Stimulated activated CD4-positive, alpha-beta T cell treated with anti-CD3 and anti-CD28 coated beads, Interleukin-1b, Interleukin-23, amount 100 ng/mL, for 48 hours (primary cell): ENCODE data around the gene CEACAM19.
A peak's percentile ranks its signal among the peaks of the same experiment; 100 is the strongest.
"Not testable (repeated sequence)": the region's sequence is repeated elsewhere in the genome, so short reads cannot be mapped to it uniquely, and the experiment has no call there.

Experiments
- DNase-seq: peaks from one replicate; pipeline ENCODE4 v3.0.0-alpha.2; 2020

Gene CEACAM19, protein sequence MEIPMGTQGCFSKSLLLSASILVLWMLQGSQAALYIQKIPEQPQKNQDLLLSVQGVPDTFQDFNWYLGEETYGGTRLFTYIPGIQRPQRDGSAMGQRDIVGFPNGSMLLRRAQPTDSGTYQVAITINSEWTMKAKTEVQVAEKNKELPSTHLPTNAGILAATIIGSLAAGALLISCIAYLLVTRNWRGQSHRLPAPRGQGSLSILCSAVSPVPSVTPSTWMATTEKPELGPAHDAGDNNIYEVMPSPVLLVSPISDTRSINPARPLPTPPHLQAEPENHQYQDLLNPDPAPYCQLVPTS

DNA sequence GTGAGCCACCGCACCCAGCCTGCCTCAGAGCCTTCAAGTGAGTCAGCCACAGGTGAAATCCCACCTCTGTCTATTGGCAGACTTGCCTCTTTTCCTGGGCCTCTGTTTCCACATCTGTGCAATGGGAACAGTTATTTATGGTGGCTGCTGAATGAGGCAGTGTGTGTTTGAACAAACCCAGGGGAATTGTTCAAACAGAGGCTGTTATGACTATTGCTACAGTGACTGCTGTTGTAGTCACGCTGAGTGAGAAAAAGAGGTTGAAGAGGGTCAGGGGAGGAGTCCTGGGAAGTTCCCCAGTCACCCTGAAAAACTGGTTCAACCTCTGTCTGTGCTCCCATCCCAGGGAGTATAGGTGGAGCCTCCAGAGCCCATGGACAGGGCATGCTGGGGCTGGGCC is at the start of gene CEACAM19:
TSS of gene CEACAM19 (plus strand) at position 83 of the 400 bp plus-strand sequence. CDS start 450 bp downstream, outside the sequence.
- DNase-seq, result no peak

DNA sequence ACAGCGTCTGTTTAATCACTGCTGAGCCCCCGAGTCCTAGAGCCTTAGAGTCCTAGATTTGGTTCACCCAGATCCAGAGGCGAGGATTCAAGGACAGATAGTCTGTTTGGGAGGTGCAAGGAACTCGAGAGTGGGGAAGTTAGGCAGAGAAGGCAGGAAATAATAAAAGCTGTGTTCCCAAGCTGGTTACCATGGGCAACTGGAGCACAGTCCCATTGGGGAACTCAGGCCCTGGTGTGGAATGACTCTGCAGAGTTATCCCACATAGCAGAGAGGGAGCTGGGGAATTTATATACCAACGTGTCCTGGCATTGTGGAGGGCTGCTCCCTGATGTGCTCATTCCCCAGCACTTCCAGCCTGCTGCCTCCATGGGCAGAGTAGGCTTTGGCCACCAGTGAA is 48.2 kb upstream of the CEACAM19 start:
- no peak for DNase-seq

DNA sequence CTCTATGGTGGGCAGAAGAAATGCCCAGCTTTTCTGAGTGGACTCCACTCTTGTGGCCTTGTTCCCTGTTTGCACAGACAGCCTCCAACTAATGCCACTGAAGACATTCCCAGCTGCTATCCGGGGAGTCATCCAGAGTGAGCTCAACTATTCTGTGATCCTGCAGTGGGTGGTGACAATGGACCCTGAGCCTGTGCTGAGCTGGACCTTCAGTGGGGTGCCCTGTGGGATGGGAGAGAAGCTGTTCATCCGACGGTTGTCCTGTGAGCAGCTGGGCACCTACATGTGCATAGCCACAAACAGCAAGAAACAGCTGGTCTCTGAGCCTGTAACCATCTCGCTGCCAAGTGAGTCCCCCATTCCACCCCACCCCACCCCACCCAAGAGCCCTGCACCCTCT is 47.7 kb upstream of the CEACAM19 start:
- DNase-seq, result no peak

DNA sequence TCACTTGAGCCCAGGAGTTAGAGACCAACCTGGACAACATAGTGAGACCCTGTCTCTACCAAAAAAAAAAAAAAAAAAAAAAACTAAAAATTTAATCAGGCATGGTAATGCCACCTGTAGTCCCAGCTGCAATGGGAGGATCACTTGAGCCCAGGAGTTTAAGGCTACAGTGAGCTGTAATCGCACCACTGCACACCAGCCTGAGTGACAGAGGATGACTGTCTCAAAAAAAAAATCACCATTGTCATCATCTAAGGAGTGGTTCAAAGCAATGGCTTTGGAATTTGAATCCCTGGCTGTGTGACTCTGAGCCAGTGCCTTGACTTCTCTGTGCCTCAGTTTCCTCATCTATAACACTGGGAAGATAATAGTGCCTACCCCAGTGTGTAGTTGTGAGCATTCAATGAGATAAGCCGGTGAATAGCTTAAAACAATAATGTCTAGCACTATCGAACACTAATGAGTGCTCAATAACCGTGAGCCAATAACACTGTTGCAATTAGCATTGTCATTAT is 46.4 kb upstream of the CEACAM19 start:
- DNase-seq, result no peak

DNA sequence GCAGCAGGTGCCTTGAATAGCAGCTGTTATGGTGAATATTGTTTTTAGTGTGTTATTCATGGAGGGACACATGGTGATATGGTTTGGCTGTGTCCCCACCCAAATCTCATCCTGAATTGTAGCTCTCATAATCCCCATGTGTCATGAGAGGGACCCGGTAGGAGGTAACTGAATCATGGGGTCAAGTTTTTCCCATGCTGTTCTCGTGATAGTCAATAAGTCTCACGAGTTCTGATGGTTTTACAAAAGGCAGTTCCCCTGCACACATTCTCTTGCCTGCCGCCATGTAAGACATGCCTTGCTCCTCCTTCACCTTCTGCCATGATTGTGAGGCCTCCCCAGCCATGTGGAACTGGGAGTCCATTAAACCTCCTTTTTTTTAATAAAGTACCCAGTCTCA is 45.6 kb upstream of the CEACAM19 start:
- DNase-seq, result not testable (repeated sequence)

DNA sequence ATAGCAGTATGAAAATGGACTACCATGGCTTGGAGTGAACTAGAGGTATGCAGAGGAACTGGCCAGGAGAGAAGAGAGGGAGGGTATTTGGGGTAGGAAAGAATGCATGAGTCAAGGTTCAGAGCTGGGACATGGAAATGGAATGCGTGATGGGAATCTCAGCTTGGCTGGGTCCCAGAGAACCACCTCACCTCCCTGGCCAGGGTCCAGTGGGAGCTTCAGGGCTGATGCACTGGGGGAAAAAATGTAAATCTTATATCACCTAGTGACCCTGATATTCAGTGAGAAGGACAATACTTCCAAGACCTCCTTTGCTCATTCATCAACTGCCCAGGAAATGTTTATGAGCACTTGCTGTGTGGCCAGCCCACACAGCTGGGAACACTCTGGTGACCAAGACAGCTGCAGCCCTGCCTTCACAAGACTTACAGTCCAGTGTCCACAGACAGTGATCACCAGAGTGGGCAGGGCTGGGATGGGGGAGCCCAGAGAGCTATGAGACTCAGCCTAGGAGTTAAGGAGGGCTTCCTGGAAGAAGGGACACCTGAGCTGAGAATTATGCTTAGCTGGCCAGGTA is 45.1 kb upstream of the CEACAM19 start:
- no peak for DNase-seq

DNA sequence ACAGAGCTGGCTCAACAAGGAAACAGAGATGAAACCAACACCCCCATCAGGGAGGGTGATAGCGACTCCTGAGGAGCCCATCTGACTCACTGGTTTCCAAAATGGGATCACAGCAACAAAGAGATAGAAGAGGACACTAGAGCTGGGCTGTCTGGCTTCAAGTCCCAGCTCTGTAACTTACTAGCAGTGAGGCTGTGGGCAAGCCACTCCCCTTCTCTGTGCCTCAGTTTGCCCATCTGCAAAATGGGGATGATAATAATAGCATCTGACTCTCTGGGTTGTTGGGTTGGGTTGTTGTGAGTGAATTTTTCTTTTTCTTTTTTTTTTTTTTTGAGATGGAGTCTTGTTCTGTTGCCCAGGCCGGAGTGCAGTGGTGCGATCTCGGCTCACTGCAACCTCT is 43.7 kb upstream of the CEACAM19 start:
- DNase-seq, result no peak

DNA sequence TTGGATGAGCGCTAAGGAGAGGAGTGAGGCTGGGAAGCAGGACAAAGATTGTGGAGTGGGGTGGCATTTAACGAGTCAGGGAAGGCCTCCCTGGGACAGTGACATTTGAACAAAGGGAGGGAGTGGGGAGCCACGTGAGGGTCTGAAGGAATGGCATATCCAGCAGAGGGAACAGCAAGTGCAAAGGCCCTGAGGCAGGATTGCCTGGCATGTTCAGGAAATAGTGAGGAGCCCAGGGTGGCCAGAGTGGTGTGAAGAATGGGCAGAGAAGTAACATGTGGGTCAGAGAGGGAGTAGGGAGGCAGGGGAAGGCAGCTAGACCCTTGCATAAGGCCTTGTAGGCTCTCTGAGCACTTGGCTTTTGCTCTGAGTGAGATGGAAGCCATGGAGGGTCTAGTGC is 42.5 kb upstream of the CEACAM19 start:
- no peak for DNase-seq

DNA sequence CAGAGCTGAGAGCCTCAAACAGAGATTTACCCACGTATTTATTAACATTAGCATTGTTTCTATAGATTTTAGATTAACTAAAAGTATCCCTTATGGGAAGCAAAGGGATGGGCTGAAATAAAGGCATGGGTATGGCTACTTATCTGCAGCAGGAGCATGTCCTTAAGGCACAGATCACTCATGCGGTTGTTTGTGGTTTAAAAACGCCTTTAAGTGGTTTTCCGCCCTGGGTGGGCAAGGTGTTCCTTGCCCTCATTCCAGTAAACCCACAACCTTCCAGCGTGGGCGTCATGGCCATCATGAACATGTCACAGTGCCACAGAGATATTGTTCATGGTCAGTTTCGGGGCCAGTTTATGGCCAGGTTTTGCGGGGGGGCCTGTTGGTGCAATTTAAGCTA is 39.7 kb upstream of the CEACAM19 start:
- DNase-seq, result not testable (repeated sequence)

DNA sequence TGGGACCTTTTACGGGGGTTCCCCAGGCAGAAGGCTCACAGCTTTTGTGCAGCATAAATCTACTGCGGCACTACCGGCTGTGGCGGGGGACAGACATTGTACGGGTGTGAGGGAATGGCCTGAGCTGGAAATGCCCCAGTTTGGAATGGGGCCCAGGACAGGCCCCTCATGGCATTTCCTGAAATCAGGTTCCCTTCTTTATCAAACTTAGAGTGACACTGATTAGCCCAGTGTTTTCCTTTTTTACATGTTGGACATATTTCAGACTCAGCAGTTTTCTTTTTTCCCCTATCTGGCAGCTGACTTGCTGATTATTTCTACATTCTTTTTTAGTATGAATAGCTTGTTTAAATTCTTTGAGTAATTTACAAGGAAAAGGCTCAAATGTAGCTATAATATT is 37.2 kb upstream of the CEACAM19 start:
- DNase-seq, result not testable (repeated sequence)

DNA sequence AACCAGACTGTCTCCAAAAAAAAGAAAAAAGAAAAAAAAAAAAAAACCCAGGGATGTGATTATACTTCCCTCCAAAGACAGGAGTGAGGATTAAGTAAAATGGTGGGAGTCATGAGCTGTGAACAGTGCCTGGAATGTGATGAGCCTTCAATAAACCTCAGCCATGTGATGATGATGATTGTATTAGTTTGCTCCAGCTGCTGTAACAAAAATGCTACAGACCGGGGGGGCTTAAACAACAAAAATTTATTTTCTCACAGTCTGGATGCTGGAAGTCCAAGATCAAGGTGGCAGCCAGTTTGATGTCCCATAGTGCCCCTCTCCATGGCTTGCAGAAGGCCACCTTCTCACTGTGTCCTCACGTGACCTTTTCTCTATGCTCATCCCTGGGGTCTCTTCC is 36.5 kb upstream of the CEACAM19 start:
- DNase-seq, result no peak

DNA sequence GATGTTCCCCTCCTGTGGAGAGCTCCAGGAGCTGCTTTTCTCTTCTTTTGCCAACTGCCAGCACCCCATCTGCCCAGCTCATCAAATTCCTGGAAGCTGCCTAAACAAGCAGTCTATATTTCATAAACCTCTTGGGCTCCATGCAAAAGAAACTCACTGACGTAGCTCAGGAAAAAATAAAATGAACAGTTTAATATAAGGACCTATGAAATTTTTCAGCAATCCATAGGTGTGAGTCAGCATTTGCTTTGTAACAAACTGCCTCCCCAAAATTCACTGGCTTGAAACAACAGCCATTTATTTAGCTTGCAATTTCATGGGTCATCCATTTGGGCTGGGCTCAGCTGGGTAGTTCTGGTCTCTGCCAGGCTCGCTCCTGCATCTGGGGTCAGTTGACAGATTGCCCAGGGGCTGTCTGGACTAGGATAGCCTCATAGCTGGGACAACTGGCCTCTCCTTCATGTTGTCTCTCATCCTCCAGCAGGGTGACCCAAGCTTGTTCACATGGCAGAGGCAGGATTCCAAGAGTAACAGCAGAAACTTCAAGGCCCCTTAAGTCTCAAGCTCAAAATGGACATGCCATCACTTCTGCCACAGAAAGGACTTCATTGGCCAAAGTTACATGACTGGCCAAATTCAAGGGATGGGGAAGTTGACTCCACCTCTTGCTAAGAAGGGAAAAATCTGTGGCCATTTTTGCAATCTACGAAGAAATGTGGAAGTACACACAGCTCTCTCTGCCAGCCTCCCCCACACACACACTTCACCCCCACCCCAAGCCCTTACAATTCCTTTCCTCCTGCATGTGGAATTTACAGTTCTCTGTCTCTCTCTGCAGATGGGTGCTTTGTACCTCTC is 35.5 kb upstream of the CEACAM19 start:
- DNase-seq, result no peak

DNA sequence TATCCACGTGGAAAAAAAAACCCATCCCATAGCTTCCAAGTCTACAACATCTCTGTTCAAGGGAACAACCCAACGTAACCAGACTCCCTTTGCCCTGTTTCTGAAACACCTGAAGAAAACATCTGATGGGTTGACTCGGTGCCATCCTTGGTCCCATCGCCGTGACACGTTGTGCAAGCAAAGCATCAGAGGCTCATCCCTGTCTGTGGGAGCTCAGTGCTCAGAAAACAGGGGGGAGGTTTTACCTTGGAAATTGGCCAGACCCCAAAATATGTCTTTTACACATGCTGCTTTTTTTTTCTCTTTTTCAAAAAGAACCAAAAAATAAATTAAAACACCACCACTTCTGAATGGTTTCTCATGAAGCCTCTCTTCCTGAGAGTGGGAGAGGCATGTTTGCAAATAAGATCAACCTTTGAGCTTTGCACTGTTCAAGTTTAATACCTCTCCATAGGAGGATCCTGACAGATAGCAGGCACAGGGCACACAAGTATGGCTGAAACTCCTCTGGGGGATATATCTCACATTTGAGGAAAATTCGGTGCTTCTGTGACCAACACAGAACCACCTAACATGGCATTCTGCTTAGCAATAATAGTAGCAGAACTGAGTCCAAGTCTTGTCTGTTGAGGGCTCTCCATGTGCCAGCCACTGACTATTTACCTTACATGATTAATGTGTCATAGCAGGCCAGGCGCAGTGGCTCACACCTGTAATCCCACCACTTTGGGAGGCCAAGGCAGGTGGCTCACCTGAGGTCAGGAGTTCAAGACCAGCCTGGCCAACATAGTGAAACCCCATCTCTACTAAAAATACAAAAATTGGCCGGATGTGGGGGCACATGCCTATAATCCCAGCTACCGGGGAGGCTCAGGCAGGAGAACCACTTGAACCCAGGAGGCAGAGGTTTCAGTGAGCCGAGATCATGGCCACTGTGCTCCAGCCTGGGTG is 34.6 kb upstream of the CEACAM19 start:
- DNase-seq, result no peak

DNA sequence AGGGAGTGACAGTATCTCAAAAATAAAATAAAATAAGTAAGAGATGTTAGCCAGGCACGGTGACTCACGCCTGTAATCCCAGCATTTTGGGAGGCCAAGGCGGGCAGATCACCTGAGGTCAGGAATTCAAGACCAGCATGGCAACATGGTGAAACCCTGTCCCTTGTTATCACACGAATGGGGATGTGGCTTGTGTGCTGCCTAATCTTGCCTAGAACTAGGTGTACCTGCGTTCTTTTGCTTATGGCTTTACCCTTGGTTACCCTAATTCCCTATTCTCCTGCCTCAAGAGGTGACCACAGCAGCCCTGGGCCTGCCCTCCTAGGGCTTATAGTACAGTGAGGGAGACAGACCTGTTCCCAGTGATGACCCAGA is 33.9 kb upstream of the CEACAM19 start:
- no peak for DNase-seq

DNA sequence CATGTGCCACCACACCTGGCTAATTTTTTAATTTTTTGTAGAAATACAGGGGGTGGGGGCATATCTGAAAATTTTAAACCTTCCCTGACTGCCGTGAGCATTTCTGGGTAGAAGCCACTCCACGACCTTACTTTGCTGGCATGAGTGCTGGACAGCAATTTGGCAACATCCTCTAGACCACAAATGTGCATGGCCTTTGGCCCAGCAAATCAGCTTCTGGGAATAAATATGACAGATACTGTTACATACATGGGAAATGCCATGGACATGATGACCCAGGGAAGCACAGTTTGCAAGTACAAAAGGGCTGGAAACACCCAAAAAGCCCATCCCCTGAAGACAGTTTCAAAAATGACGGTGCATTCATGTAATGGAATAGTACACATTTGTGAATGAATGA is 30.8 kb upstream of the CEACAM19 start:
- no peak for DNase-seq

DNA sequence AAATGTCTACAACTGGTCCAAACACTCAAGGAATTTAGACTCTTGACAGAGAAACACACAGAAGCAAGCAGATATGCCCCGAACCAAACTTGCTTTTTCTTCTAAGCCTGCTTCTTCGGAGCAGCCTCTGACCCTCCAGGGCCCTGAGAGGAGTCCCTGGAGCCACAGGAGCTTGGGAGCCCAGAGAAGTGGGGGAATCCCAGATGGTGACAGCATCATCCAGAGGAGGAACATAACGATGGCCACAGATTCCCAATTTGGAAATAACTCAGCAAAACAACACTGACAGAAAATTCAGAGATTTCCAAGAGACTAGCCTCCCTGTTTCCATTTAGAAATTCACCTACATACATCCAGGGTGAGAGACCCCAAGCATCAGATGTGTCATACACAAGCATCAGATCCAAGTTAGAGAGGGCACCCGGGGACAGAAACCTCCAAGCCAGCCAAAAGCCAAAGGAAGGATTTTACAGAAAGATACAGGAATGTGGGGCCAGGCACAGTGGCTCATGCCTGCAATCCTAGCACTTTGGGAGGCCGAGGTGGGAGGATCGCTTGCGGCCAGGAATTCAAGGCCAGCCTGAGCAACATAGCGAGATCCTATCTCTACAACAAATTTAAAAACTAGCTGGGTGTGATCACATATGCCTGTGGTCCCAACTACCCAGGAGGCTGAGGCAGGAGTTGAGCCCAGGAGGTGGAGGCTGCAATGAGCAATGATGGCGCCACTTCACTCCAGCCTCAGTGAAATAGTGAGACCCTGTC is 29.6 kb upstream of the CEACAM19 start:
- no peak for DNase-seq

DNA sequence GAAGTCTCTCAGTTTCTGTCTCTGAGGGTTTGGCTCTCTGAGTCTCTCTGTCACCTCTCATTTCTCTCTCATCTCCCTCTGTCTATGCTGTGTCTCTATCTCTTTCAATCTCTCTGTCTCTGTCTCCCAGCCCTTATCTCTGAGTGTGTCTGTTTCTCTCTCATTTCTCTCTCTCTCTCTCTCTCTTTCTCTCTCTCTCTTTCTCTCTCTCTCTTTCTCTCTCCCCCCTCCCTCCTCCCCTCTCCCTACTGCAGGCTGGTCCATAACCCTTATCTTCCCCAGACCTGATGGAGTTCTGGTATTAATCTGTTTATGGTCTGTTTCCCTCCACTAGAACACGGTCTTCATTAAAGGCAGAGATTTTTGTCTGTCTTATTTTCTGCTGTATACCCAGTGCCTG is 28.9 kb upstream of the CEACAM19 start:
- no peak for DNase-seq

DNA sequence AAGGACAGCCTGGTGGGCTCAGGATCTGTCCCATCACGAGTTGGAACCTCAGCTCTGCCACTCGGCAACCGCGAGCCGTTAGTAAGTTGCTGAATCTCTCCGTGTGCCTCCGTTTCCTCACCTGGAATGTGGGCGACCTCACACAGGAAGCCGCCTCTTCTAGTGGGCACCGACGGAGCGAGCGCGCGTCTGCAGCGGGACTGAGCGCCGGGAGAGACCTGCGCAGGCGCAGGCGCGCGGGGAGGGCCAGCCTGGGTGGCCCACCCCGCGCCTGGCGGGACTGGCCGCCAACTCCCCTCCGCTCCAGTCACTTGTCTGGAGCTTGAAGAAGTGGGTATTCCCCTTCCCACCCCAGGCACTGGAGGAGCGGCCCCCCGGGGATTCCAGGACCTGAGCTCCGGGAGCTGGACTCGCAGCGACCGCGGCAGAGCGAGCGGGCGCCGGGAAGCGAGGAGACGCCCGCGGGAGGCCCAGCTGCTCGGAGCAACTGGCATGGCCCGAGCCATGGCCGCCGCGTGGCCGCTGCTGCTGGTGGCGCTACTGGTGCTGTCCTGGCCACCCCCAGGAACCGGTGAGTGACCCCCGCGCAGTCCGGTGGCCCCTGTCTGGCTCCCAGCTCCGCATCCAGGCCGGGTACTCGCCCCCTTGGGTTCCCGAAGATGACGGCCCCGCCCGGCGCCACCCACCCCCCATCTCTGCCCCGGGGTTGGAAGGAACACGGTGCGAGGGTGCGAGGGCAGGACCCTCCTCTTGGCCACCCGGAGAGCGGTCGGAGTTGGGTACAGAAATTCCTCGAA is 27.5 kb upstream of the CEACAM19 start, which contains the start of gene PVR:
TSS of gene PVR (plus strand) at position 306 of the 797 bp plus-strand sequence. CDS start at position 493, 187 bp downstream.
- DNase-seq, result peak; percentile 44

DNA sequence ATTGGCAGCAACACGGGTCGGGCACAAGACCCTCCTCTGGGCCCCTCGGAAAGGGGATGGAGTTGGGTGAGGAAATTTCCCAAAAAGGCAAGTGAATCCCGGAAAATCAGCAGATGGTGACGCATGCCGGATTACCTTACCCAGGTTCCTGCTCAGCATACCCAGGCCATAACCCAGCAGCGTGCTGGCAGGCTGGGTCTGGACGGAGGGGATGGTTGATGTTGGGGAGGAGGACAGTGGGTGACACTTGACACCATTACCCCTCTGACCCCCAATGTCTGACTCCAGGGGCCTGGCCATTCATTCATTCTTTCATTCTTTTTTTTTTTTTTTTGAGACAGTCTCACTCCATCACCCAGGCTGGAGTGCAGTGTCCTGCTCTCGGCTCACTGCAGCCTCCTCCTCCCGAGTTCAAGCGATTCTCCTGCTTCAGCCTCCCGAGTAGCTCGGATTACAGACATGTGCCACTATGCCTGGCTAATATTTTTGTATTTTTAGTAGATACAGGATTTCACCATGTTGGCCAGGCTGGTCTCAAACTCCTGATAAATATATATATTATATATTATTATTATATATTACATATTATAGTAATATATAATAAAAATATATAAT is 26.8 kb upstream of the CEACAM19 start:
- no peak for DNase-seq

DNA sequence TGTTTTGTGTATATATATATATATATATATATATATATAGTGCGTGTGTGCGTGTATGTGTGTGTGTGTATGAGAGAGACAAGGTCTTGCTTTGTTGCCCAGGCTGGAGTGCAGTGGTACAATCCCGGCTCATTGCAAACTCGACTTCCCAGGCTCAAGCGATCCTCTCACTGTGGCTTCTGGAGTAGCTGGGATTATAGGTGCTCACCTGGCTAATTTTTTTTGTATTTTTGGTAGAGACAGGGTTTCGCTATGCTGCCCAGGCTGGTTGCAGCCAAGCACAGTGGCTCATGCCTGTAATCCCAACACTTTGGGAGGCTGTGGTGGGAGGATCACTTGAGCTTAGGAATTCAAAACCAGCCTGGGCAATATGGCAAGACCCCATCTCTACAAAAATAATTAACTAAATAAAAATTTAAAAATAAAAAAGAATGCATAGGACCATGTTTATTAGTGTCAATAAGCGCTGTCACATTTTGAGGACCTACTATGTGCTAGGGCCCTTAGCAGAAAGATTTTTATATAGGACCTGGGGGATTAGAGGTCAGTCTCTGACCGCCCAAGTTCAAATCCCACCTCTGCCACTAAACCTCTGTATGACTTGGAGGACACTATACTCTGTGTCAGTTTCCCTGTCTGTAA is 25.8 kb upstream of the CEACAM19 start:
- DNase-seq, result no peak
